ENCODE results near the gene RHOG. TPM values are rescaled to one million over a fixed set of nuclear protein-coding genes. Genes with fewer than 3 reads are reported as not detected.

The RHOG gene
- total RNA-seq, 1 donor from 2014 or later: 6.6 TPM

GRCh38 chr11:3797329-3798090 lies 43.2 kb downstream of the RHOG start, which contains the start of gene NUP98:
NUP98 (minus strand) TSS chr11:3797554; CDS start chr11:3782117, 15,437 bp downstream.
- Mint-ChIP-seq H3K4me3 (ENCODE audit: unreplicated experiment) (peak within 1 kb of the TSS; percentile 96), H3K36me3 (ENCODE audit: unreplicated experiment) (no peaks in the 10 kb centered on the region), H3K27me3 (ENCODE audit: unreplicated experiment) (peaks cover 6% of the 10 kb centered on the region)

GRCh38 chr11:3796801-3797328 lies 43.9 kb downstream of the RHOG start:
- Mint-ChIP-seq H3K9me3 (ENCODE audit: unreplicated experiment) (peaks cover 6% of the 10 kb centered on the region), H3K4me1 (ENCODE audit: low read depth, unreplicated experiment) (peaks cover 14% of the 10 kb centered on the region), H3K27ac (ENCODE audit: unreplicated experiment) (peak overlapping the region; percentile 74), H3K4me3 (ENCODE audit: unreplicated experiment) (peak overlapping the region; percentile 96), H3K27me3 (ENCODE audit: unreplicated experiment) (peaks cover 6% of the 10 kb centered on the region), H3K36me3 (ENCODE audit: unreplicated experiment) (no peaks in the 10 kb centered on the region)
- peak; percentile 72 for DNase-seq
- TF ChIP-seq CTCF (IDR thresholded peaks at IDR 0.05; ENCODE audit: partially characterized antibody, unreplicated experiment): no peak

More at GRCh38 chr11:3797329-3798090, 43.2 kb downstream of the RHOG start, which contains the start of gene NUP98:
- H3K4me1 Mint-ChIP-seq (ENCODE audit: low read depth, unreplicated experiment): peaks cover 14% of the 10 kb centered on the region
- H3K27ac Mint-ChIP-seq (ENCODE audit: unreplicated experiment): peak within 1 kb of the TSS; percentile 78
- DNase-seq: peak; percentile 99
- H3K9me3 Mint-ChIP-seq (ENCODE audit: unreplicated experiment): peaks cover 6% of the 10 kb centered on the region
- TF ChIP-seq CTCF (IDR thresholded peaks at IDR 0.05; ENCODE audit: partially characterized antibody, unreplicated experiment): no peak

GRCh38 chr11:3796346-3796745 lies 44.4 kb downstream of the RHOG start:
- H3K27me3 Mint-ChIP-seq (ENCODE audit: unreplicated experiment): peaks cover 6% of the 10 kb centered on the region
- TF ChIP-seq CTCF (IDR thresholded peaks at IDR 0.05; ENCODE audit: partially characterized antibody, unreplicated experiment): no peak
- H3K27ac Mint-ChIP-seq (ENCODE audit: unreplicated experiment): peak overlapping the region; percentile 74
- DNase-seq: no peak
- peak overlapping the region; percentile 96 for H3K4me3 Mint-ChIP-seq (ENCODE audit: unreplicated experiment)
- peaks cover 14% of the 10 kb centered on the region for H3K4me1 Mint-ChIP-seq (ENCODE audit: low read depth, unreplicated experiment)
- no peaks in the 10 kb centered on the region for H3K36me3 Mint-ChIP-seq (ENCODE audit: unreplicated experiment)
- H3K9me3 Mint-ChIP-seq (ENCODE audit: unreplicated experiment): peaks cover 6% of the 10 kb centered on the region

- Mint-ChIP-seq H3K9me3 (ENCODE audit: unreplicated experiment) (peaks cover 6% of the 10 kb centered on the region), H3K27ac (ENCODE audit: unreplicated experiment) (no peak overlapping the region), H3K36me3 (ENCODE audit: unreplicated experiment) (no peaks in the 10 kb centered on the region), H3K4me3 (ENCODE audit: unreplicated experiment) (peak overlapping the region; percentile 96), H3K4me1 (ENCODE audit: low read depth, unreplicated experiment) (peaks cover 14% of the 10 kb centered on the region), H3K27me3 (ENCODE audit: unreplicated experiment) (peaks cover 6% of the 10 kb centered on the region)
- TF ChIP-seq CTCF (IDR thresholded peaks at IDR 0.05; ENCODE audit: partially characterized antibody, unreplicated experiment): no peak
- no peak for DNase-seq
These were observed 44.8 kb downstream of the RHOG start for GRCh38 chr11:3796002-3796311.

Data from glutamatergic neuron (in vitro differentiated cells).